SU-DHL-6 (cell line): Measurements from ENCODE around the gene TACSTD2.
"Not testable (repeated sequence)": the region's sequence is repeated elsewhere in the genome, so short reads cannot be mapped to it uniquely, and the experiment has no call there.

Source experiments
- H2AFZ ChIP-seq: fragments of 200-600 bp; sonication (generic); 2 replicates; pipeline ENCODE4 v1.6.1; 2014; ENCODE audit warnings: low read depth, mild to moderate bottlenecking, moderate library complexity, mixed read lengths, antibody characterized with exemption, low read length; ENCODE audit not compliant: severe bottlenecking
- H3F3A ChIP-seq: fragments of 200-600 bp; shearing (Covaris generic); 2 replicates; pipeline ENCODE4 v1.6.0; 2016; ENCODE audit warnings: antibody characterized with exemption, mild to moderate bottlenecking; ENCODE audit not compliant: insufficient read depth
- H3K27ac ChIP-seq: fragments of 200-600 bp; sonication (generic); 2 replicates; pipeline ENCODE4 v1.5.1; 2016; ENCODE audit warnings: low read depth, mild to moderate bottlenecking, low read length, moderate library complexity, mixed read lengths
- H3K27me3 ChIP-seq: fragments of 200-600 bp; sonication (generic), shearing (Covaris generic); 2 replicates; pipeline ENCODE4 v1.6.0; 2014; ENCODE audit warnings: mild to moderate bottlenecking, low read length
- H3K36me3 ChIP-seq: fragments of 200-600 bp; sonication (generic); 2 replicates; pipeline ENCODE4 v1.6.1; 2014; ENCODE audit warnings: mild to moderate bottlenecking, low read length, mixed read lengths
- H3K4me2 ChIP-seq: fragments of 300-600, 200-600 bp; shearing (Covaris generic), sonication (generic); 2 replicates; pipeline ENCODE4 v1.6.0; 2014; ENCODE audit warnings: low read length, low read depth, mild to moderate bottlenecking; ENCODE audit not compliant: poor library complexity, severe bottlenecking
- H3K4me3 ChIP-seq: fragments of 200-600 bp; sonication (generic); 2 replicates; pipeline ENCODE4 v1.5.1; 2014; ENCODE audit warnings: antibody characterized with exemption, low read length, mild to moderate bottlenecking, mixed read lengths; ENCODE audit not compliant: insufficient read depth, poor library complexity, severe bottlenecking
- H3K79me2 ChIP-seq: fragments of 200-600 bp; sonication (generic); 2 replicates; pipeline ENCODE4 v1.6.1; 2014; ENCODE audit warnings: mild to moderate bottlenecking, low read length, moderate library complexity; ENCODE audit not compliant: insufficient read depth
- H3K9ac ChIP-seq: fragments of 200-600 bp; sonication (generic); 2 replicates; pipeline ENCODE4 v1.7.0; 2014; ENCODE audit warnings: mild to moderate bottlenecking, low read length
- H3K9me2 ChIP-seq: fragments of 200-600 bp; sonication (generic); replicated peaks from 2 replicates; pipeline ENCODE4 v1.6.1; 2014; ENCODE audit warnings: low read length; ENCODE audit not compliant: insufficient read depth
- H3K9me3 ChIP-seq: fragments of 200-600 bp; sonication (generic); 2 replicates; pipeline ENCODE4 v1.6.1; 2014; ENCODE audit warnings: low read length, mixed read lengths; ENCODE audit not compliant: insufficient read depth
- H4K20me1 ChIP-seq: fragments of 200-600 bp; sonication (generic); 2 replicates; pipeline ENCODE4 v1.6.1; 2014; ENCODE audit warnings: low read depth, mild to moderate bottlenecking, antibody characterized with exemption, low read length, moderate library complexity, mixed read lengths
- EZH2phosphoT487 ChIP-seq: fragments of 200-600 bp; sonication (generic), shearing (Covaris generic); conservative IDR thresholded peaks from 2 replicates; pipeline ENCODE4 v1.6.1; 2018; ENCODE audit warnings: mild to moderate bottlenecking, antibody characterized with exemption, low read length, moderate library complexity, mixed read lengths
- TF ChIP-seq, protein P1 (sequence below): fragments of 200-600 bp; sonication (generic); IDR thresholded peaks from one replicate; pipeline ENCODE4 v1.5.1; 2017; ENCODE audit warnings: antibody characterized with exemption, mild to moderate bottlenecking, low read length, moderate library complexity; ENCODE audit not compliant: insufficient read depth, poor library complexity, severe bottlenecking

The TACSTD2 gene

DNA sequence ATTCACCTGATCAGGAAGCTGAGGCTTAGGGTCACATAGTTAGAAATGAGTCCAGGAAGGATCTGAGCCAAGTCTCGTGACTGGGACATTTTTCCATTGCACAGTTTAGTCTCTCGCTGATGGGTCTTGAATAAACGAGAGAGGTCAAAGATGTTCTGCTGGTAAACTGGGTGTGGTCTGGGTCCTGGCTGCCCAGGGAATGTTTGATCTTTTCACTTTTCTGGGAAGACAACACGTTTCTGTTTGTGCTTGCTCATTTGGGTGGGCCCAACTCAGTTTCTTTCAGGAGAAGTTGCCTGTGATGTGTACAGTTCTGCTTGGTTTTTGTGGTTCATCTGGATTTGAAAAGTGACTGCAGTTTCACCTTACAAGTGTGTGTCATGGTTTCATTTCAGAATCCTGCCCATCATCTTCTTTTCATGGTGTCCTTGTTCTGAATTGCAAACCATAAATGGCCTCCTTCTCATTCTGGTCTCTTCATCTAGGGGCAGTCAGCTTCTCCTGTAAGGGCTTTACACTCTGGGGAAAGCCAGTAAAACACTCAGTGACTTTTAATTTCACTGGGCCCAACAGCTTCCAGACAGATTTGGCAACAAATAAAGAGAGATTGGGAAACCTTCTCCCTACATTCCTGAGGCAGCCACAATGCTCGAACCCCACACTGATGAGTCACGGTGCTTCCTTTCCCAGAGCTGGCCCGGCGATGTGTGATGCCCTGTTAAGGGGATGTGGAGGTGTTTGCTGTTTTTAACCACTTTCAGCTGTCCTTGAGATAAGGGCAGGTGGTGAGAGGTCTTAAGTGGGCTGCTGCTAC is 7.2 kb upstream of the TACSTD2 start:
- Histone ChIP-seq H3K9ac (no peak overlapping the region), H3K27me3 (no peaks in the 10 kb centered on the region), H3K9me3 (no peaks in the 10 kb centered on the region), H3K79me2 (no peaks in the 10 kb centered on the region), H2AFZ (no peak overlapping the region), H3K27ac (no peak overlapping the region), H3F3A (no peaks in the 10 kb centered on the region), H3K9me2 (no peaks in the 10 kb centered on the region), H4K20me1 (no peaks in the 10 kb centered on the region), H3K36me3 (no peaks in the 10 kb centered on the region), H3K4me3 (no peak overlapping the region), H3K4me2 (no peak overlapping the region)
- TF ChIP-seq EZH2phosphoT487, result no peak
- TF ChIP-seq, protein P1, sequence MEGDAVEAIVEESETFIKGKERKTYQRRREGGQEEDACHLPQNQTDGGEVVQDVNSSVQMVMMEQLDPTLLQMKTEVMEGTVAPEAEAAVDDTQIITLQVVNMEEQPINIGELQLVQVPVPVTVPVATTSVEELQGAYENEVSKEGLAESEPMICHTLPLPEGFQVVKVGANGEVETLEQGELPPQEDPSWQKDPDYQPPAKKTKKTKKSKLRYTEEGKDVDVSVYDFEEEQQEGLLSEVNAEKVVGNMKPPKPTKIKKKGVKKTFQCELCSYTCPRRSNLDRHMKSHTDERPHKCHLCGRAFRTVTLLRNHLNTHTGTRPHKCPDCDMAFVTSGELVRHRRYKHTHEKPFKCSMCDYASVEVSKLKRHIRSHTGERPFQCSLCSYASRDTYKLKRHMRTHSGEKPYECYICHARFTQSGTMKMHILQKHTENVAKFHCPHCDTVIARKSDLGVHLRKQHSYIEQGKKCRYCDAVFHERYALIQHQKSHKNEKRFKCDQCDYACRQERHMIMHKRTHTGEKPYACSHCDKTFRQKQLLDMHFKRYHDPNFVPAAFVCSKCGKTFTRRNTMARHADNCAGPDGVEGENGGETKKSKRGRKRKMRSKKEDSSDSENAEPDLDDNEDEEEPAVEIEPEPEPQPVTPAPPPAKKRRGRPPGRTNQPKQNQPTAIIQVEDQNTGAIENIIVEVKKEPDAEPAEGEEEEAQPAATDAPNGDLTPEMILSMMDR, result no peak

DNA sequence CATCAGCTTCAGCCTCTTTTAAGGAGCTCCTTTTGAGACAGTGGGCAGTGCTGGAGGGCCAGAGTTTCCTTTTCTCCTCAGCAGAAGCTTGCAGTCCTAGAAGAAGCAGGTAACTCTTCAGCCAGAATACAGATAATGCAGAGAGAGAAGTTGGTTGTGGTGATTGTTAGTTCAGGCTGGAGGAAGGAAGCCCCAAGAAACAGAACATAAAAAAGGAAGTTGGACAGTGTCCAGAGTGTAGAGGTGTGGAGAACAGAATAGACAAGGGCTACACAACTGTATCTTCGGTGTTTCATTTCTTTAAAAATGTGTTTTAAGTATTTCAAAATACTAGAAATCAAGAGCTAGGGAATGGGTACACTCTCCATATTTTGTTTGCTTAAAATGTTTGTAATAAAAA is 6.4 kb upstream of the TACSTD2 start:
- H3K9me3 ChIP-seq, result no peaks in the 10 kb centered on the region
- no peak overlapping the region for H3K9ac ChIP-seq
- TF ChIP-seq, protein P1, result no peak
- no peak for TF ChIP-seq EZH2phosphoT487
- H3K4me2 ChIP-seq, result no peak overlapping the region
- no peak overlapping the region for H3K4me3 ChIP-seq
- H3K27ac ChIP-seq, result no peak overlapping the region
- H4K20me1 ChIP-seq, result no peaks in the 10 kb centered on the region
- H3K9me2 ChIP-seq, result no peaks in the 10 kb centered on the region
- H2AFZ ChIP-seq, result no peak overlapping the region
- no peaks in the 10 kb centered on the region for H3K79me2 ChIP-seq
- H3K27me3 ChIP-seq, result no peaks in the 10 kb centered on the region
- H3F3A ChIP-seq, result no peaks in the 10 kb centered on the region
- no peaks in the 10 kb centered on the region for H3K36me3 ChIP-seq

DNA sequence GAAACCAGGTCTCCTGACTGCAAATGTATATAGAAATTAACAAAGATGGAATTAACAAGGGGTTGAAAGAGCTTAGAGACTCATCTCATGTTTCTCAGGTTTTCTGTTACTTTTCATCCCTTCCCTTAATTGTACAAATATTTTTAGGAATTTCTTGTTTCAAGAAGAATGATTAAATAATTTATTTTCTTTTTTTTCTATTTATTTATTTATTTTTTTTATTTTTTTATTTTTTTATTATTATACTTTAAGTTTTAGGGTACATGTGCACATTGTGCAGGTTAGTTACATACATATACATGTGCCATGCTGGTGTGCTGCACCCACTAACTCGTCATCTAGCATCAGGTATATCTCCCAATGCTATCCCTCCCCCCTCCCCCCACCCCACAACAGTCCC is 5.1 kb upstream of the TACSTD2 start:
- H3F3A ChIP-seq, H3K79me2 ChIP-seq, H3K4me3 ChIP-seq, H2AFZ ChIP-seq, H3K9me3 ChIP-seq, H3K27me3 ChIP-seq, H3K27ac ChIP-seq, H4K20me1 ChIP-seq, H3K9me2 ChIP-seq, H3K9ac ChIP-seq, H3K4me2 ChIP-seq, H3K36me3 ChIP-seq: not testable (repeated sequence)

DNA sequence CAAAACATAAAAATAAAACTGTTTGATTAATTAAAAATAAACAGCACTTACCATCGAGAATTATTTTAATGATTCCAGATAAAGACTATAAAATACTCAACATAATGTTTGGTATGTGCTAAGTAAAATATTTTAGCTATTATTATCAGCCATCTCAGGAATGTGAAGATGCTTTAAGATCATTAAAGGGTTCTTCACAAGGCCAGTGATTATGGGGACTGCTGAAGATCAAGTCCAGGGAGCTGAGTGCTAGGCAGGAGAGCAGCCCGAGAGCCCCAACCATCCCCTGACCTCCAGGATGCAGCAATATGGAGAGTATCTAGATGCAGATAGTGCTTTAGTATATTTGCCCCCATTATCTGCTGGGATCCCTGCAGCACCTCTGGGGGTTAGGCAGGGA is 4.6 kb upstream of the TACSTD2 start:
- H3K27me3 ChIP-seq, result no peaks in the 10 kb centered on the region
- H3K4me3 ChIP-seq, result no peak overlapping the region
- no peaks in the 10 kb centered on the region for H3K9me2 ChIP-seq
- H4K20me1 ChIP-seq, result no peaks in the 10 kb centered on the region
- no peaks in the 10 kb centered on the region for H3K9me3 ChIP-seq
- no peak overlapping the region for H3K4me2 ChIP-seq
- H3K79me2 ChIP-seq, result no peaks in the 10 kb centered on the region
- no peak overlapping the region for H3K9ac ChIP-seq
- no peaks in the 10 kb centered on the region for H3K36me3 ChIP-seq
- no peaks in the 10 kb centered on the region for H3F3A ChIP-seq
- H3K27ac ChIP-seq, result no peak overlapping the region
- no peak overlapping the region for H2AFZ ChIP-seq
- TF ChIP-seq EZH2phosphoT487, result no peak
